ENCODE measurements around the gene AMPD2. TPM values are rescaled to one million over a fixed set of nuclear protein-coding genes. Genes with fewer than 3 reads are reported as not detected.
A peak's percentile ranks its signal among the peaks of the same experiment; 100 is the strongest.
"Not testable (repeated sequence)": the region's sequence is repeated elsewhere in the genome, so short reads cannot be mapped to it uniquely, and the experiment has no call there.

Gene AMPD2
- total RNA-seq, 2 experiments from 2014 or later: 170 to 191 TPM

- H3K27ac ChIP-seq (ENCODE audit: low read depth in 1 of 2, low read length in 2 of 2): no peak overlapping the region
- Mint-ChIP-seq H3K27ac (no peak overlapping the region), H3K27me3 (no peaks in the 10 kb centered on the region), H3K4me1 (ENCODE audit: low read depth) (peaks cover 30% of the 10 kb centered on the region), H3K9me3 (no peaks in the 10 kb centered on the region), H3K4me3 (no peak overlapping the region), H3K36me3 (ENCODE audit: low read depth) (peaks cover 5% of the 10 kb centered on the region)
- ChIA-PET CTCF (interaction anchor here (1.7 to 2.0 kb wide), 2 partner anchors 31 to 120 kb away, joined by 3 to 4 read pairs; no protein-coding TSS in a partner anchor), POLR2A (no interaction called here)
- no peaks in the 10 kb centered on the region for H3K27me3 ChIP-seq (ENCODE audit: control insufficient read depth in 1 of 2, insufficient read depth in 2 of 2, low read length in 2 of 2)
- peak in 1 of 14 experiments; percentile 3 for DNase-seq
- no peaks in the 10 kb centered on the region for H3K36me3 ChIP-seq (ENCODE audit: insufficient read depth, low read length)
- no peak for ATAC-seq (ENCODE audit: poor library complexity)
- peaks cover 22% of the 10 kb centered on the region for H3K4me1 ChIP-seq (ENCODE audit: insufficient read depth, low read length)
- H3K9me3 ChIP-seq (ENCODE audit: control insufficient read depth in 1 of 2, insufficient read depth in 1 of 2, low read length in 2 of 2): no peaks in the 10 kb centered on the region
- intact Hi-C loops (cut with DNase I, micrococcal nuclease): no loop called here
- H3K4me3 ChIP-seq (ENCODE audit: low read length): no peak overlapping the region
- TF ChIP-seq CTCF (IDR thresholded peaks at IDR 0.05): no peak
Measured at GRCh38 chr1:109671067-109671466, 51.4 kb downstream of the AMPD2 start.

GRCh38 chr1:109673861-109674260 lies 54.2 kb downstream of the AMPD2 start:
- DNase-seq; H3K27me3 Mint-ChIP-seq; H3K27ac ChIP-seq (ENCODE audit: low read depth in 1 of 2, low read length in 2 of 2); H3K36me3 ChIP-seq (ENCODE audit: insufficient read depth, low read length); POLR2A ChIA-PET; H3K4me3 ChIP-seq (ENCODE audit: low read length); H3K9me3 Mint-ChIP-seq; ATAC-seq (ENCODE audit: poor library complexity); intact Hi-C loops (cut with DNase I, micrococcal nuclease); H3K27ac Mint-ChIP-seq; H3K4me3 Mint-ChIP-seq; CTCF ChIA-PET; H3K9me3 ChIP-seq (ENCODE audit: control insufficient read depth in 1 of 2, insufficient read depth in 1 of 2, low read length in 2 of 2); H3K4me1 ChIP-seq (ENCODE audit: insufficient read depth, low read length); H3K36me3 Mint-ChIP-seq (ENCODE audit: low read depth); H3K27me3 ChIP-seq (ENCODE audit: control insufficient read depth in 1 of 2, insufficient read depth in 2 of 2, low read length in 2 of 2): not testable (repeated sequence)
- peaks cover 19% of the 10 kb centered on the region for H3K4me1 Mint-ChIP-seq (ENCODE audit: low read depth)

DNA sequence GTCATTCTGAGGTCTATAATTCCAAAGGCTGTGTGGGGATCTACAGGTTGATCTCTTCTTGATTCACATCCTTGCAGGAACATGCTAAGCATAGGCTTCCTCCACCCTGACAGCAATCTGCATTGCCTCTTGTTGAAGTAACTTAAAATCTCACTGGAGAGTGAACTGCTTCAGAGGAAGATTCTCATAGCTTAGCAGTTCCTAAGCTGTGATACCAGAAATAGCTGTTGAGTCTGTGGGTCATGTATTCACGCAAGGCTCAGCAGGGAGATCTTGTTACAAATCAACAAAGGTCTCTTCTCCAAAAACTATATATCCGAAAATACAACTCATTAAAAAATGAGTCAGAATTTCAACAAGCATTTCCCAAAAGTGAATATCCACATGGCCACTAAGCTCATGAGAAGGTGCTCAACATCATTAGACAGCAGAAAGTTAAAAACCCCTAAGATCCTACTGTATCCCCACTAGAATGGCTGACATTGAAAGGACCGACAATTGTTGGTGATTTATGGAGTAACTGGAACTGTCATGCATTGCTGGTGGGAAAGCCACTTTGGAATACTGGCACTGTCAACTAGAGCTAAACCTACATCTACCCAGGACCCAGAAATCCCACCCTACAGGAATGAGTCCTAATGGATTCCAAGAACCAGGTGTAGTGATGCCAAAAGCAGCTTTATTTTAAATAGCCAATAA lies 57.2 kb downstream of the AMPD2 start:
- H3K4me3 ChIP-seq (ENCODE audit: low read length); H3K9me3 Mint-ChIP-seq; H3K4me1 ChIP-seq (ENCODE audit: insufficient read depth, low read length); intact Hi-C loops (cut with DNase I, micrococcal nuclease); H3K27me3 Mint-ChIP-seq; H3K4me1 Mint-ChIP-seq (ENCODE audit: low read depth); POLR2A ChIA-PET; H3K27me3 ChIP-seq (ENCODE audit: control insufficient read depth in 1 of 2, insufficient read depth in 2 of 2, low read length in 2 of 2); H3K9me3 ChIP-seq (ENCODE audit: control insufficient read depth in 1 of 2, insufficient read depth in 1 of 2, low read length in 2 of 2); H3K36me3 ChIP-seq (ENCODE audit: insufficient read depth, low read length); H3K27ac Mint-ChIP-seq; H3K4me3 Mint-ChIP-seq; CTCF ChIA-PET; ATAC-seq (ENCODE audit: poor library complexity); H3K27ac ChIP-seq (ENCODE audit: low read depth in 1 of 2, low read length in 2 of 2); H3K36me3 Mint-ChIP-seq (ENCODE audit: low read depth): not testable (repeated sequence)
- DNase-seq: peak in 1 of 14 experiments; percentile 0

- H3K4me3 Mint-ChIP-seq: no peak overlapping the region
- no peak for TF ChIP-seq CTCF (IDR thresholded peaks at IDR 0.05)
- H3K9me3 Mint-ChIP-seq: no peaks in the 10 kb centered on the region
- ATAC-seq (ENCODE audit: poor library complexity) (no peak), DNase-seq (peak in 1 of 14 experiments; percentile 0)
- Histone ChIP-seq H3K4me3 (ENCODE audit: low read length) (no peak overlapping the region), H3K27me3 (ENCODE audit: control insufficient read depth in 1 of 2, insufficient read depth in 2 of 2, low read length in 2 of 2) (no peaks in the 10 kb centered on the region), H3K36me3 (ENCODE audit: insufficient read depth, low read length) (no peaks in the 10 kb centered on the region), H3K27ac (ENCODE audit: low read depth in 1 of 2, low read length in 2 of 2) (no peak overlapping the region), H3K4me1 (ENCODE audit: insufficient read depth, low read length) (no peaks in the 10 kb centered on the region), H3K9me3 (ENCODE audit: control insufficient read depth in 1 of 2, insufficient read depth in 1 of 2, low read length in 2 of 2) (no peaks in the 10 kb centered on the region)
- no peaks in the 10 kb centered on the region for H3K4me1 Mint-ChIP-seq (ENCODE audit: low read depth)
- ChIA-PET CTCF (no interaction called here), POLR2A (no interaction called here)
- intact Hi-C loops (cut with DNase I, micrococcal nuclease): no loop called here
- no peak overlapping the region for H3K27ac Mint-ChIP-seq
- H3K27me3 Mint-ChIP-seq: no peaks in the 10 kb centered on the region
- H3K36me3 Mint-ChIP-seq (ENCODE audit: low read depth): no peaks in the 10 kb centered on the region
Measured at GRCh38 chr1:109677459-109677858, 57.8 kb downstream of the AMPD2 start.

GRCh38 chr1:109678637-109679036 lies 59.0 kb downstream of the AMPD2 start:
- not testable (repeated sequence) for H3K9me3 Mint-ChIP-seq

More at GRCh38 chr1:109678637-109679036, 59.0 kb downstream of the AMPD2 start:
- POLR2A ChIA-PET; H3K27me3 ChIP-seq (ENCODE audit: control insufficient read depth in 1 of 2, insufficient read depth in 2 of 2, low read length in 2 of 2); ATAC-seq (ENCODE audit: poor library complexity); DNase-seq; H3K27me3 Mint-ChIP-seq; H3K36me3 ChIP-seq (ENCODE audit: insufficient read depth, low read length); H3K4me1 Mint-ChIP-seq (ENCODE audit: low read depth); H3K27ac Mint-ChIP-seq; H3K4me3 Mint-ChIP-seq; H3K4me1 ChIP-seq (ENCODE audit: insufficient read depth, low read length); H3K4me3 ChIP-seq (ENCODE audit: low read length); H3K36me3 Mint-ChIP-seq (ENCODE audit: low read depth); CTCF ChIA-PET; H3K9me3 ChIP-seq (ENCODE audit: control insufficient read depth in 1 of 2, insufficient read depth in 1 of 2, low read length in 2 of 2); H3K27ac ChIP-seq (ENCODE audit: low read depth in 1 of 2, low read length in 2 of 2); intact Hi-C loops (cut with DNase I, micrococcal nuclease): not testable (repeated sequence)
